ENCODE measurements around the gene KANK3.

GRCh38 chr19:8367327-8368001 is 24.4 kb upstream of the KANK3 start:
- peak; percentile 18; the same call in 1 of the 2 replicates for TF ChIP-seq TAF1 (IDR thresholded peaks at IDR 0.05; ENCODE audit: borderline replicate concordance, insufficient read depth, low read length)
- TF ChIP-seq POLR2AphosphoS5 (IDR thresholded peaks at IDR 0.05; ENCODE audit: low read depth, low read length): 0 out of 2 replicates have a peak, but pooled peaks have one; percentile 32
